Right lobe of liver (tissue), 4 donors: ENCODE data around the gene PCNT.

ENCODE experiments used
- POLR2A ChIP-seq: fragments of 450-650 bp; IDR thresholded peaks from one replicate; pipeline ENCODE4 v1.6.1; 2017; ENCODE audit warnings: antibody characterized with exemption, mild to moderate bottlenecking
- TF ChIP-seq, protein P1 (sequence below), 4 donors: fragments of 200-600 bp in 3 of 4; fragments of 450-650 bp in 1 of 4; IDR thresholded peaks; one replicate each; pipeline versions ENCODE4 v1.5.1 to v1.8.0; 2016 to 2022; ENCODE audit warnings: antibody characterized with exemption in 4 of 4, mild to moderate bottlenecking in 2 of 4
- donor health status: DM: no; HTN: no; CAD: no.
- donor health status: DM: no; HTN: no; CAD: no.
- donor health status: DM: no; HTN: yes; CAD: no.

DNA sequence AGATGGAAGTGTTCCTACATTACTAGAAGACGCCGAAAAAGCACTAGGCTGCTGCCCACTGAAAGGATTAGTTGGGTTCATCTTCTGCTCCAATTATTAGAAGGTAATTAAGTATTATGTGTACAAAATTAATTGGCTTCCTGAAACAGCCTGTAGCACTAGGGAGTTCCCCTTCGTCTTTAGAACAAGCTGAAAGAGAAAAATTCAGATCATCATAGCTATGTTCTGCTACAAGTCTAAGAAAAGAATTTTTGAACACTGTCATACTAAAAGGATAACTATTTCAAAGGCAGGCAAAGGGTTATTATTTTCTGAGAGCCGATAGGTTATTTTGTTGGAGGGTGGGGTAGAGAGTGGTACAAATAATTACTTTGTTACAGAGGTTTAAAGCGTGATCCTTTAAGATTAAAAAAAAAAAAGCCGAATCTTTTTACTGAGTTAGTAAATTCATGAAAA, 38.7 kb upstream of the PCNT start, which contains the start of gene MCM3AP:
- TF ChIP-seq, protein P1, sequence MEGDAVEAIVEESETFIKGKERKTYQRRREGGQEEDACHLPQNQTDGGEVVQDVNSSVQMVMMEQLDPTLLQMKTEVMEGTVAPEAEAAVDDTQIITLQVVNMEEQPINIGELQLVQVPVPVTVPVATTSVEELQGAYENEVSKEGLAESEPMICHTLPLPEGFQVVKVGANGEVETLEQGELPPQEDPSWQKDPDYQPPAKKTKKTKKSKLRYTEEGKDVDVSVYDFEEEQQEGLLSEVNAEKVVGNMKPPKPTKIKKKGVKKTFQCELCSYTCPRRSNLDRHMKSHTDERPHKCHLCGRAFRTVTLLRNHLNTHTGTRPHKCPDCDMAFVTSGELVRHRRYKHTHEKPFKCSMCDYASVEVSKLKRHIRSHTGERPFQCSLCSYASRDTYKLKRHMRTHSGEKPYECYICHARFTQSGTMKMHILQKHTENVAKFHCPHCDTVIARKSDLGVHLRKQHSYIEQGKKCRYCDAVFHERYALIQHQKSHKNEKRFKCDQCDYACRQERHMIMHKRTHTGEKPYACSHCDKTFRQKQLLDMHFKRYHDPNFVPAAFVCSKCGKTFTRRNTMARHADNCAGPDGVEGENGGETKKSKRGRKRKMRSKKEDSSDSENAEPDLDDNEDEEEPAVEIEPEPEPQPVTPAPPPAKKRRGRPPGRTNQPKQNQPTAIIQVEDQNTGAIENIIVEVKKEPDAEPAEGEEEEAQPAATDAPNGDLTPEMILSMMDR (IDR thresholded peaks at IDR 0.05) = no peak
- TF ChIP-seq POLR2A = no peak
